Neural progenitor cell (in vitro differentiated cells): ENCODE data around the gene PCGF3. TPM values are rescaled to one million over a fixed set of nuclear protein-coding genes. Genes with fewer than 3 reads are reported as not detected.

ENCODE experiments used
- DNase-seq: peaks from one replicate; pipeline ENCODE4 v3.0.0-alpha.2; 2016; ENCODE audit warnings: low spot score
- H2AFZ ChIP-seq: fragments of 200-600 bp; sonication (generic); replicated peaks from 2 replicates; pipeline ENCODE4 v1.6.1; 2016; ENCODE audit warnings: antibody characterized with exemption
- H3F3A ChIP-seq: fragments of 200-600 bp; sonication (generic); 2 replicates; pipeline ENCODE4 v1.6.1; 2016; ENCODE audit warnings: antibody characterized with exemption, low read depth
- H3K27ac ChIP-seq: fragments of 200-600 bp; sonication (generic); 2 replicates; pipeline ENCODE4 v1.5.1; 2016; ENCODE audit warnings: mild to moderate bottlenecking
- H3K27me3 ChIP-seq: fragments of 200-600 bp; sonication (generic); 2 replicates; pipeline ENCODE4 v1.6.1; 2016; ENCODE audit warnings: mild to moderate bottlenecking, moderate library complexity
- H3K36me3 ChIP-seq: fragments of 200-600 bp; sonication (generic); 2 replicates; pipeline ENCODE4 v1.5.1; 2016
- H3K4me1 ChIP-seq: fragments of 200-600 bp; sonication (generic); 2 replicates; pipeline ENCODE4 v1.6.1; 2016; ENCODE audit warnings: mixed run types
- H3K4me2 ChIP-seq: fragments of 200-600 bp; sonication (generic); 2 replicates; pipeline ENCODE4 v1.6.1; 2016
- H3K4me3 ChIP-seq: fragments of 200-600 bp; sonication (generic); 2 replicates; pipeline ENCODE4 v1.5.1; 2016
- H3K79me2 ChIP-seq: fragments of 200-600 bp; sonication (generic); 2 replicates; pipeline ENCODE4 v1.6.1; 2016; ENCODE audit warnings: low read depth
- H3K9ac ChIP-seq: fragments of 200-600 bp; sonication (generic); 2 replicates; pipeline ENCODE4 v1.6.1; 2016
- H3K9me3 ChIP-seq: fragments of 200-600 bp; sonication (generic); 2 replicates; pipeline ENCODE4 v1.5.1; 2016; ENCODE audit warnings: low read depth
- H4K20me1 ChIP-seq: fragments of 200-600 bp; sonication (generic); 2 replicates; pipeline ENCODE4 v1.6.1; 2016; ENCODE audit warnings: low read depth
- H3K27ac Mint-ChIP-seq: 3 replicates; pipeline ENCODE4 v1.8.0; 2021; ENCODE audit warnings: mixed read lengths
- H3K27me3 Mint-ChIP-seq: 2 replicates; pipeline ENCODE4 v1.8.0; 2022; ENCODE audit warnings: low read depth, mild to moderate bottlenecking, inconsistent platforms, moderate library complexity, mixed read lengths; ENCODE audit not compliant: insufficient read depth
- H3K36me3 Mint-ChIP-seq: 3 replicates; pipeline ENCODE4 v1.8.0; 2021; ENCODE audit warnings: mixed read lengths
- H3K4me1 Mint-ChIP-seq: 3 replicates; pipeline ENCODE4 v1.8.0; 2021; ENCODE audit warnings: mixed read lengths
- H3K4me3 Mint-ChIP-seq: 3 replicates; pipeline ENCODE4 v1.8.0; 2021; ENCODE audit warnings: mild to moderate bottlenecking, moderate library complexity, mixed read lengths
- H3K9me3 Mint-ChIP-seq: 3 replicates; pipeline ENCODE4 v1.8.0; 2020; ENCODE audit warnings: mixed read lengths
- EZH2 ChIP-seq: fragments of 200-600 bp; sonication (generic); IDR thresholded peaks from 2 replicates; pipeline ENCODE4 v1.6.1; 2017; ENCODE audit warnings: antibody characterized with exemption, mild to moderate bottlenecking, moderate library complexity
- EZH2phosphoT487 ChIP-seq: fragments of 200-600 bp; sonication (generic); IDR thresholded peaks from 2 replicates; pipeline ENCODE4 v1.6.1; 2017; ENCODE audit warnings: antibody characterized with exemption
- total RNA-seq: library from RNA; depleted of rRNA; stranded (reverse); fragments of >200 nt; gene quantifications from 2 replicates; pipeline ENCODE4 v1.2.3, GENCODE V29; 2015; ENCODE audit warnings: low replicate concordance
- TF ChIP-seq, protein P1 (sequence below): fragments of 200-600 bp; sonication (generic); IDR thresholded peaks from 2 replicates; pipeline ENCODE4 v1.5.1; 2017; ENCODE audit warnings: antibody characterized with exemption, mild to moderate bottlenecking

PCGF3 gene
- total RNA-seq, 1 donor from 2014 or later: 44.7 TPM

GRCh38 chr4:679629-680028, 26.0 kb upstream of the PCGF3 start:
- peaks cover 8% of the 10 kb centered on the region for H3K4me1 ChIP-seq
- Mint-ChIP-seq H3K4me1 (peaks cover 3% of the 10 kb centered on the region), H3K27ac (no peak overlapping the region), H3K9me3 (no peaks in the 10 kb centered on the region), H3K4me3 (peak overlapping the region; percentile 72), H3K36me3 (no peaks in the 10 kb centered on the region), H3K27me3 (peaks cover 2% of the 10 kb centered on the region)
- no peak overlapping the region for H2AFZ ChIP-seq
- TF ChIP-seq EZH2phosphoT487: no peak
- no peak for TF ChIP-seq EZH2
- TF ChIP-seq, protein P1, sequence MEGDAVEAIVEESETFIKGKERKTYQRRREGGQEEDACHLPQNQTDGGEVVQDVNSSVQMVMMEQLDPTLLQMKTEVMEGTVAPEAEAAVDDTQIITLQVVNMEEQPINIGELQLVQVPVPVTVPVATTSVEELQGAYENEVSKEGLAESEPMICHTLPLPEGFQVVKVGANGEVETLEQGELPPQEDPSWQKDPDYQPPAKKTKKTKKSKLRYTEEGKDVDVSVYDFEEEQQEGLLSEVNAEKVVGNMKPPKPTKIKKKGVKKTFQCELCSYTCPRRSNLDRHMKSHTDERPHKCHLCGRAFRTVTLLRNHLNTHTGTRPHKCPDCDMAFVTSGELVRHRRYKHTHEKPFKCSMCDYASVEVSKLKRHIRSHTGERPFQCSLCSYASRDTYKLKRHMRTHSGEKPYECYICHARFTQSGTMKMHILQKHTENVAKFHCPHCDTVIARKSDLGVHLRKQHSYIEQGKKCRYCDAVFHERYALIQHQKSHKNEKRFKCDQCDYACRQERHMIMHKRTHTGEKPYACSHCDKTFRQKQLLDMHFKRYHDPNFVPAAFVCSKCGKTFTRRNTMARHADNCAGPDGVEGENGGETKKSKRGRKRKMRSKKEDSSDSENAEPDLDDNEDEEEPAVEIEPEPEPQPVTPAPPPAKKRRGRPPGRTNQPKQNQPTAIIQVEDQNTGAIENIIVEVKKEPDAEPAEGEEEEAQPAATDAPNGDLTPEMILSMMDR: no peak
- H3K4me2 ChIP-seq: no peak overlapping the region
- no peak overlapping the region for H3K9ac ChIP-seq
- no peaks in the 10 kb centered on the region for H3K9me3 ChIP-seq
- no peaks in the 10 kb centered on the region for H4K20me1 ChIP-seq
- no peak overlapping the region for H3K27ac ChIP-seq
- peaks cover 4% of the 10 kb centered on the region for H3F3A ChIP-seq
- no peak overlapping the region for H3K4me3 ChIP-seq
- H3K27me3 ChIP-seq: peaks cover 10% of the 10 kb centered on the region
- H3K36me3 ChIP-seq: no peaks in the 10 kb centered on the region
- DNase-seq: no peak
- no peaks in the 10 kb centered on the region for H3K79me2 ChIP-seq

- peak overlapping the region; percentile 99 for H3K4me2 ChIP-seq
These were observed 25.5 kb upstream of the PCGF3 start for GRCh38 chr4:680091-680490.

GRCh38 chr4:680551-680927, 25.1 kb upstream of the PCGF3 start:
- no peak overlapping the region for H3K27ac Mint-ChIP-seq
- no peaks in the 10 kb centered on the region for H3K9me3 ChIP-seq
- H3K79me2 ChIP-seq: no peaks in the 10 kb centered on the region
- peak overlapping the region; percentile 79 for H2AFZ ChIP-seq
- H3K27me3 ChIP-seq: peaks cover 10% of the 10 kb centered on the region
- no peaks in the 10 kb centered on the region for H4K20me1 ChIP-seq
- peaks cover 8% of the 10 kb centered on the region for H3K4me1 ChIP-seq
- H3K36me3 Mint-ChIP-seq: no peaks in the 10 kb centered on the region
- TF ChIP-seq EZH2phosphoT487 (no peak), EZH2 (no peak)
- TF ChIP-seq, protein P1: no peak
- H3K27ac ChIP-seq: no peak overlapping the region
- H3K36me3 ChIP-seq: no peaks in the 10 kb centered on the region
- peaks cover 6% of the 10 kb centered on the region for H3K27me3 Mint-ChIP-seq
- no peak overlapping the region for H3K9ac ChIP-seq
- H3K9me3 Mint-ChIP-seq: peaks cover 3% of the 10 kb centered on the region
- H3F3A ChIP-seq: peaks cover 4% of the 10 kb centered on the region
- peak overlapping the region; percentile 61 for H3K4me3 ChIP-seq
- peaks cover 6% of the 10 kb centered on the region for H3K4me1 Mint-ChIP-seq
- H3K4me3 Mint-ChIP-seq: peak overlapping the region; percentile 72
- no peak for DNase-seq
- peak overlapping the region; percentile 99 for H3K4me2 ChIP-seq

More at GRCh38 chr4:680091-680490, 25.5 kb upstream of the PCGF3 start:
- H3K4me3 Mint-ChIP-seq: peak overlapping the region; percentile 72
- H3K4me1 Mint-ChIP-seq: peaks cover 4% of the 10 kb centered on the region
- Histone ChIP-seq H3K9me3 (no peaks in the 10 kb centered on the region), H3K9ac (no peak overlapping the region), H2AFZ (no peak overlapping the region), H3K36me3 (no peaks in the 10 kb centered on the region), H3K4me1 (peaks cover 8% of the 10 kb centered on the region), H3F3A (peaks cover 4% of the 10 kb centered on the region), H4K20me1 (no peaks in the 10 kb centered on the region), H3K4me3 (no peak overlapping the region), H3K27me3 (peaks cover 10% of the 10 kb centered on the region), H3K79me2 (no peaks in the 10 kb centered on the region), H3K27ac (no peak overlapping the region)
- no peak for DNase-seq
- TF ChIP-seq EZH2 (no peak), EZH2phosphoT487 (no peak)
- TF ChIP-seq, protein P1: no peak
- peaks cover 1% of the 10 kb centered on the region for H3K9me3 Mint-ChIP-seq
- no peak overlapping the region for H3K27ac Mint-ChIP-seq
- H3K27me3 Mint-ChIP-seq: peaks cover 4% of the 10 kb centered on the region
- no peaks in the 10 kb centered on the region for H3K36me3 Mint-ChIP-seq
